Measurements from ENCODE around the gene DCXR.
A peak's percentile ranks its signal among the peaks of the same experiment; 100 is the strongest.

Gene DCXR

GRCh38 chr17:82018152-82018988 lies 19.1 kb downstream of the DCXR start (continued):
- TF ChIP-seq PBX3 (CRISPR knock-in tag; IDR thresholded peaks at IDR 0.05) (peak; percentile 44; the same call in 1 of the 2 replicates), ZNF175 (tag by site-specific recombination; IDR thresholded peaks at IDR 0.05) (no peak), SP3 (tag by site-specific recombination; IDR thresholded peaks at IDR 0.05) (0 out of 2 replicates have a peak, but pooled peaks have one; percentile 12), GLIS1 (tag by site-specific recombination; IDR thresholded peaks at IDR 0.05) (0 out of 2 replicates have a peak, but pooled peaks have one; percentile 7)

- TF ChIP-seq ZNF76 (tag by site-specific recombination; IDR thresholded peaks at IDR 0.05; ENCODE audit: borderline replicate concordance, low read depth), result no peak
- TF ChIP-seq MZF1 (tag by site-specific recombination; IDR thresholded peaks at IDR 0.05; ENCODE audit: borderline replicate concordance), result no peak
- TF ChIP-seq ZNF626 (tag by site-specific recombination; IDR thresholded peaks at IDR 0.05), result no peak
- TF ChIP-seq ZBTB49 (tag by site-specific recombination; IDR thresholded peaks at IDR 0.05; ENCODE audit: low read depth), result no peak
- no peak for TF ChIP-seq ZFP37 (tag by site-specific recombination; IDR thresholded peaks at IDR 0.05)
- no peak for TF ChIP-seq ZNF211 (tag by site-specific recombination; IDR thresholded peaks at IDR 0.05; ENCODE audit: low read depth)
- Histone ChIP-seq H3K27ac (ENCODE audit: extremely low read depth, low read depth, low read length) (0 out of 2 replicates have a peak overlapping the region, but pooled peaks have one; percentile 8), H3K36me3 (ENCODE audit: control insufficient read depth in 2 of 2, insufficient read depth in 1 of 2, low read length in 2 of 2) (peaks cover 0 to 20% of the 10 kb centered on the region in 2 experiments; a peak in 1 of 3 replicates), H3K4me3 (ENCODE audit: low read depth, low read length) (no peak overlapping the region), H3K9me3 (ENCODE audit: control insufficient read depth, insufficient read depth, low read depth, low read length) (no peaks in the 10 kb centered on the region), H3K4me1 (ENCODE audit: control insufficient read depth, insufficient read depth, low read length) (no peaks in the 10 kb centered on the region; the same call in 1 of the 2 replicates)
- ChIA-PET CTCF (interaction anchor here (7.6 kb wide), 1 partner anchor 57 kb away, joined by 105 read pairs; the partner anchor contains the start of gene NOTUM), POLR2A (interaction anchor here (0.9 to 4.7 kb wide), 3 partner anchors 14 to 334 kb away, joined by 3 to 13 read pairs (median 4); partner anchors contain the start of genes ARL16 and HGS)
These were observed 19.8 kb downstream of the DCXR start for GRCh38 chr17:82017612-82018151.

GRCh38 chr17:82016875-82017459 lies 20.5 kb downstream of the DCXR start:
- POLR2A ChIA-PET, result interaction anchor here (0.9 to 4.7 kb wide), 3 partner anchors 13 to 333 kb away, joined by 3 to 13 read pairs (median 4); partner anchors contain the start of genes ARL16 and HGS
- no peaks in the 10 kb centered on the region; the same call in 1 of the 2 replicates for H3K4me1 ChIP-seq (ENCODE audit: control insufficient read depth, insufficient read depth, low read length)
- H3K27ac ChIP-seq (ENCODE audit: extremely low read depth, low read depth, low read length), result 0 out of 2 replicates have a peak overlapping the region, but pooled peaks have one; percentile 8
- no peak overlapping the region for H3K4me3 ChIP-seq (ENCODE audit: low read depth, low read length)
- TF ChIP-seq ZNF37A (tag by site-specific recombination; IDR thresholded peaks at IDR 0.05), result no peak
- TF ChIP-seq, protein P1, sequence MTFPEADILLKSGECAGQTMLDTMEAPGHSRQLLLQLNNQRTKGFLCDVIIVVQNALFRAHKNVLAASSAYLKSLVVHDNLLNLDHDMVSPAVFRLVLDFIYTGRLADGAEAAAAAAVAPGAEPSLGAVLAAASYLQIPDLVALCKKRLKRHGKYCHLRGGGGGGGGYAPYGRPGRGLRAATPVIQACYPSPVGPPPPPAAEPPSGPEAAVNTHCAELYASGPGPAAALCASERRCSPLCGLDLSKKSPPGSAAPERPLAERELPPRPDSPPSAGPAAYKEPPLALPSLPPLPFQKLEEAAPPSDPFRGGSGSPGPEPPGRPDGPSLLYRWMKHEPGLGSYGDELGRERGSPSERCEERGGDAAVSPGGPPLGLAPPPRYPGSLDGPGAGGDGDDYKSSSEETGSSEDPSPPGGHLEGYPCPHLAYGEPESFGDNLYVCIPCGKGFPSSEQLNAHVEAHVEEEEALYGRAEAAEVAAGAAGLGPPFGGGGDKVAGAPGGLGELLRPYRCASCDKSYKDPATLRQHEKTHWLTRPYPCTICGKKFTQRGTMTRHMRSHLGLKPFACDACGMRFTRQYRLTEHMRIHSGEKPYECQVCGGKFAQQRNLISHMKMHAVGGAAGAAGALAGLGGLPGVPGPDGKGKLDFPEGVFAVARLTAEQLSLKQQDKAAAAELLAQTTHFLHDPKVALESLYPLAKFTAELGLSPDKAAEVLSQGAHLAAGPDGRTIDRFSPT (tag by site-specific recombination; IDR thresholded peaks at IDR 0.05), result peak; percentile 59
- CTCF ChIA-PET, result interaction anchor here (1.6 to 7.6 kb wide), 2 partner anchors 57 kb away, joined by 6 to 105 read pairs; partner anchors contain the start of gene NOTUM
- no peaks in the 10 kb centered on the region for H3K9me3 ChIP-seq (ENCODE audit: control insufficient read depth, insufficient read depth, low read depth, low read length)
- peaks cover 0 to 20% of the 10 kb centered on the region in 2 experiments; a peak in 1 of 3 replicates for H3K36me3 ChIP-seq (ENCODE audit: control insufficient read depth in 2 of 2, insufficient read depth in 1 of 2, low read length in 2 of 2)
